GM19467 (cell line): ENCODE data around the gene SPC25.
A peak's percentile ranks its signal among the peaks of the same experiment; 100 is the strongest.
"Not testable (repeated sequence)": the region's sequence is repeated elsewhere in the genome, so short reads cannot be mapped to it uniquely, and the experiment has no call there.

Experiments used
- ATAC-seq: cut with Tn5 transposase; IDR thresholded peaks from one replicate; pipeline ENCODE4 v1.9.1; 2021; ENCODE audit warnings: mild to moderate bottlenecking, moderate library complexity; ENCODE audit not compliant: unreplicated experiment

SPC25 gene, protein sequence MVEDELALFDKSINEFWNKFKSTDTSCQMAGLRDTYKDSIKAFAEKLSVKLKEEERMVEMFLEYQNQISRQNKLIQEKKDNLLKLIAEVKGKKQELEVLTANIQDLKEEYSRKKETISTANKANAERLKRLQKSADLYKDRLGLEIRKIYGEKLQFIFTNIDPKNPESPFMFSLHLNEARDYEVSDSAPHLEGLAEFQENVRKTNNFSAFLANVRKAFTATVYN

DNA sequence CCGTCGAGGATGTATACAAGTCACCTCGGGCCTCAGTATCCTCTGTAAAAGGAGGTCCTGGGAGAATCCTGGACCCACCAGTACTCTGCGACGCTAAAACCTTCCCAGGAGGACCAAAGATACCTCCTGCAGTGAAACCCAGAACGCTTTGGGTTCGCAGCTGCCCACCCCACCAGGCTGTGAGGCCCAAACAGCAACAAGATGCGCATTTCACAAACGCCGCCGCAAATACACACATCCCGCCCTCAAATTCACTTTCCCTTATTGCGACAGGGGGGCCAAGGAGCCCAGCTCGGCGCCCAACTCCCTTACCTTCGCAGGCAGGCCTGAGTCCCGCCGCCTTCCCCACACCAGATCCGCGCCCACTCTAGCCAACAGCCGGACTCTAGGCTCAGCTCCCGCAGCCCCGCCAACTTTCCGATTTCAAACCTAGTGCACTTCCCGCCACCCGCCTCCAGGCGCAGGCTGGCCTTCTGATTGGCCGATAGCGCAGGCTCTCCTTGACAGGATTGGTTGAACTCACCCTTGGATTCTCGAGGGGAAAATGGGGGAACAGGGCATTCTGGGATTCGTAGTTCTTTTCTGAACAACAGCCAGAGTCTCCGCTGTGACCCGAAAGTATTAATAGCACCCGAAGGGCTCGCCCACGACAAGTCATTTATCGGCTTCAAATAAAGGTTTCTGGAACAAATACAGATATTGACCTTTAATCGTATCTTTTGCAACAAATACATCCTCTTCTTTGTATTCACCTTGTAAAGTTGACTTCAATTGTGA, at the start of gene SPC25:
Gene SPC25, minus strand, starts transcription at position 425 of the 777 bp plus-strand sequence. CDS start 911 bp downstream, outside the sequence.
- ATAC-seq = peak; percentile 100

DNA sequence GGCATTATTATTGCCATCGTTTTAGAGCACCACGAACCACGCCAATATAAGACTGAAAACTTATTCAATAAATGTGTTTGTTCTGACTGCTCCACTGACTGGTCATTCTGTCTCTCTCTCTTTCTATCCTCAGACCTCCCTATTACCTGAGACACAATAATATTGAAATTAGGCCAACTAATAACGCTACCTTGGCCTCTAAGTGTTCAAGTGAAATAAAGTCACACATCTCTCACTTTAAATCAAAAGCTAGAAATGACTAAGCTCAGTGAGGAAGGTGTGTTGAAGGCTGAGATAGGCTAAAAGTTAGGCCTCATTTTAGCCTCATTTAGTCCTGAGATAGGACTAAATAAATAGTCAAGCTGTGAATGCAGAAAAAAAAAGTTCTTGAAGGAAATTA, 49.7 kb upstream of the SPC25 start:
- peak; percentile 48 for ATAC-seq

DNA sequence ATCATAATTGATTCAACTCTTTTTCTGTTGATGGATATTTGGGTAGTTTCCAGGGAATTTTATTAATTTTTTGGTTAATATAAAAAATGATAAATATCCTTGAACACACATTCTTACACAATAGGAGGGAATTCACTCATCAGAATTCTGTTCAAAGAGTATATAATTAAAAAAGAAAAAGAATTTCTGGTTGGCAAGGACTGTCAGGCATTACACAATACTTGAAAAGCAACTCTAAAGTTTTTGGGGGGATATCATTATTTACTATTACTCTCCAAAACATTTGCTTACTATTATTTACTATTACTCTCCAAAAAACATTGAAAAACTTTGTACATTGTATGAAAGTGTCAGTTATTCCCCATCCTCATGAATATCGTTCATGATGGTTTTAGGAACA, 48.8 kb upstream of the SPC25 start:
- no peak for ATAC-seq

DNA sequence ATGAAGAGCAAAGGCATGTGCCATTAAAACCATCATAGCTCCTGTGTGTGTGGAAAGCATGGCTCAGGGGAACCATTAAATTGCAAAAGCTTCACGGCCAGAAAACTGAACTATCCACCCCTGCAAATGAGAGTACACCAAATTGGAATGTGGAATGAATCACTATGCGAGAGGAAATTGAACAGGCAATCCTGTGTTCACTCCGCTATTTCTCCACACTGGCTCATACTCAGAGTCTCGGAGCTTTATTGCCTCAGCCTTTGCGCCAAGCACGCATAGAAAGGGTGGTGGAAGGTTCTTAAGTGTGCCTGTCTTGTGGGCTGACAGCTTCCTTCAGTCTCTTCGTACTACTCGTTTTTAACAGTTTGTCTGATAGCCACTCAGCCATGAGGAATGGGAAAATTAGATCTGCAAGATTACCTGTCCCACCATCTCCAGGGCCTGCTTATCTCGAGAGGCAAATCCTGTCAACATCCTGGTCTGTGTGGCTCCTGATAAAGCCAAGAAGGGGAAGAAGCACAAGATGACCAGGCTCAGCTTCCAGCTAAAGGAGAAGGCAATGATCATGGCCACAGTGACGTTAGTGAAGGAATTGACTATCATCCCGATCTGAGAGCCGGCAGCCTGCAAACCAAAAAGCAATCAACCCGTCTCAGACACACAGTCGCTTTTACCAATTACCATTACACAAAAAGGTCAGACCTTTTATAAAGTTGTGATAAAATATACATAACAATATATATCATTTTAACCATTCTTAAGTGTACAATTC, 45.8 kb upstream of the SPC25 start:
- no peak for ATAC-seq

DNA sequence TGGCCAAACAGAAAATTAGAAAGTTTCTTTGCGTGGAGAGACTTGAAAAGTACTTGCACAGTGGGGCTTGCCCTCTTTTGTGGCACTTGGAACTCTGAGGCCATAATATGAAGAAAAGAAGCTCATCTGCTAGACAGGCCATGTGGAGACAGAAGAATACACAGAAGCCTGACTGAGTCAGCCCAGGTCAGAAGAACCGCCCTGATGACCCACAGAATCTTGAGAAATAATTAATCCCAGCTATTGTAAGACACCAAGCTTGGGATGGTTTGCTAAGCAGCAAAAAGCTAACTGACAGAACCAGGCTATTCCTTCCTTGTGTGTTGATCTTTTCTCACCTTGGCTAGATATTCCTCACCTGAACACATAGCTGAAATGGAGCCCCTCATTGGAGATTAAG, 44.6 kb upstream of the SPC25 start:
- ATAC-seq = no peak

DNA sequence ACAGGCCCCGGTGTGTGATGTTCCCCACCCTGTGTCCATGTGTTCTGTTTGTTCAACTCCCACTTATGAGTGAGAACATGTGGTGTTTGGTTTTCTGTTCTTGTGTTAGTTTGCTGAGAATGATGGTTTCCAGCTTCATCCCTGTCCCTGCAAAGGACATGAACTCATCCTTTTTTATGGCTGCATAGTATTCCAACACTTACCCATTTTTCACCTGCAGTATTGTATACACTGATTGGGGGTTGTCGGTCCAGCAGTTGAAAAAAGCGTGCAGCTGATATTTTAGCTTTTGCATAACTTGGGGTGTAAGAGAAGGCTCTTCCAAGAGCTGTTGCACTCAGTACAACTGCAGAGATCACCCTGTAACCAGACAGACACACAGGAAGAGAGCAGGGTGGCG, 41.9 kb upstream of the SPC25 start:
- ATAC-seq = not testable (repeated sequence)

DNA sequence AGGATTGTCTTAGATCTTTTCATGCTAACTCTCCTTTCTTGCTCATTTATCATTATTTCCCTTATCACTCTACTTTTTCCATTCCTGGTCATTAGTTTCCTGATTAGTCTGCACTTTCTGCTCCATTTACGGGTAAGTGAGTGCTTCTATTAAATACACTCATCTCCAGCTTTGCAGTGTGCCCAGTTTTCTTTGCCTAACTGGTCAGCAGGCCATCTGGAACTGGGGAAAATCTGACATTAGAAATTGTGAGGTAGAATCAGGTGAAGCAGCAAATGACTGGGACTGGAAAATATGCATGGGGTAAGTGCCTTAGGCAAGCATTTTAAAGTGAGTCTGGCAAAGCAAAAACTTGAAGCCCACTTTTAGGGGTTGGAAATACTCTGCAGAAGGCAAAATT, 40.0 kb upstream of the SPC25 start:
- no peak for ATAC-seq

DNA sequence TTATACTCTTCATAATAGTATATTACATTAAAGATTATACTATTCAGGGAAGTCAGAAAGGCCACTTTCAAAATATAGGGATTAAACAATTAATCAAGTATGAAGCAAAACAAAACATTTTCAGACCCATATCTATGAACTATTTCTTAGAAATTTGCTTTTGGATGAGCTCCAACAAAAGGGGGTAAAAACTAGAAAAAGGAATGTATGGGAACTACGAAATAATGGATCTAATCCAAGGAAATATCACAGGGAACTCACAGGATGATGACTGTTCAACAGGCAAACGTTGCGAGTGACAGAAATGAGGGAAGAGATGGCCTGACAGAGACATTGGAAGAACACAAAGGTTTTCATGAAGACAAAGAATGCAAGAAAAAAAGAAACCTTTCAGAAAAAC, 38.8 kb upstream of the SPC25 start:
- no peak for ATAC-seq

DNA sequence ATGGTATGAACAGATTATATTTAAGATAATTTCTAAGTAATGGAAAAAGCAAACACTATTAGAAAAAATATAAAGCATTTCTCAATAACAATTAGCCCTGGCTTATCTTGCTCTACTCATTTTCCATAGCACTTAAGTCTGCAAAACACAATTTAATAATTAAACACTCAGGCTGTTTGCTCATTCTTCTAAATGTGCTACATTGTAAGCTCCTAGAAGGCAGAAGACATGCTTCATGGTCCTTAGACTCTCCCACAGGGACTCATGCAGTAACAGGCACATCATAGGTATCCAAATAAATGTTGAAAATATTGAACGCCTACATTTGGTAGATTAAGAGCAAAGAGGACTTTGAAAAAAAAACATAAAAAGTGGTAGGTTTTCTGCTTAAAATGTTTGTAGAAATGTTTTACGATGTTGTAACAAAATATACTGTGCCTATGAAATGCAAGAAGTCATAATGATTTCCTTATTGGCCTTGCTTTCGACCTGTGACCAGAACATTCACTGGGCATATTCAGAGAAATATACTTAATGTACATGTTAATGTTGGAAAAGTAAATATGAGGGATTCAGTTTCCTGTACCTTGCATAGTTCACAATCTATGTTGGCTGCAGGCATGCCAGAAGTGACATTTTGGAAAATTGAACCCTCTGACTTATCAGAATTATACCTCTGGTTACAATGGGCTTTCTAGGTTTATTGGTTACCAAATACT, 38.0 kb upstream of the SPC25 start:
- ATAC-seq = no peak

DNA sequence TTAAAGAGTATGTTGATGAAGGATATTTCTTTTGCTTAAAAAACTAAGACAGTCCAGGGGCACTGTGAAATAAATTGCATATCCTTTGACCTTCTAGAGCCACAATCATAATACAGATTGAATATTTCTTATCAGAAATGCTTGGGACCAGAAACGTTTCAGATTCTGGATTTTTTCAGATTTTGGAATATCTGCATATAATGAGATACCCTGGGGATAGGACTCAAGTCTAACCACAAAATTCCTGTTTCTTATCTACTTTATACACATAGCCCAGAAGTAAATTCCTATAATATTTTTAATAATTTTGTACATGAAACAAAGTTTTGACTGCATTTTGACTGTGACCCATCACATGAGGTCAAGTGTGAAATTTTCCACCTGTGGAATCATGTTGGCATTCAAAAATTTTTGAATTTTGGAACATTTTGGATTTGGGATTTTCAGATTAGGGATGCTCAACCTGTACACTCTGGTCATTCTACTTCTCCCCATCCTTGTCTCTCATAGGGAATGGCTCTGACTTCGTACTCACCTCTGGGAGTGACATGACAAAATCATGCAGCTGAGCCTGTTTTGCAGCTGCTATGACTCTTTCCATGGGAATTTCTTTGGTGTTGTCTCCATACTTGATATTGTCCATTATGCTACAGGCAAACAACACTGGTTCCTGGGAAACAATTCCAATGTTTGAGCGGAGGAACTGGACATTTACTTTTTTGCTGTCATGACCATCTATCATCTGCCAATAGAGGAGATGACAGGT, 36.6 kb upstream of the SPC25 start:
- no peak for ATAC-seq

DNA sequence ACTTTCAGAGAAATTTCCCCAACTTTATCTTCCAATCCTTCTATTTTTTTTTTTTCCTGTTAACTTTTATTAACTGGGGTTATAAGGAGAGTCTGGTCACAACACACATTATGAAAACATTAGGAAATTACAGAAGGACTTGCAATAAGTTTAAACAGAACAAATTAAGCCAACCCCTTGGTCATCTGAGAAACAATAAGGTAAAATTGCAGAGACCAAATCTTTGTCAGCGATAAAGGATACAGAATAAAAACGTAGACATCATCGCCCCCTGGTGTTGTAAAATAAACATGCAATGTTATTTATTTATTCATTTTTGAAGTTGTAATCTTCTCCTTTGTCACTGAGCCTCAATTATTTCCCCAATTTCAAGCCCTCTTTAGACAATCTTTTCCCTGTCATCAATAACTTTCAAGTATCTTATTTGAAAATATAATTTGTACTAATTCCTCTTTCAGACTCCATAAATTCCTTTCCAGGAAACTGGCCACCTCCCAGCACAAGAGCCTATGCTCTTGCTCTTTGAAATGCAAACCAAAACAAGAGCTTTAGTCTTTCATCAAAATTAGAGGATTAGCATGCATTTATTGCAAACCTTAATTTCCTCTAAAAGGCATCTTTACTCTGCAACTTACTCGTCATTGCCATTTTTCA, 30.4 kb upstream of the SPC25 start:
- no peak for ATAC-seq

DNA sequence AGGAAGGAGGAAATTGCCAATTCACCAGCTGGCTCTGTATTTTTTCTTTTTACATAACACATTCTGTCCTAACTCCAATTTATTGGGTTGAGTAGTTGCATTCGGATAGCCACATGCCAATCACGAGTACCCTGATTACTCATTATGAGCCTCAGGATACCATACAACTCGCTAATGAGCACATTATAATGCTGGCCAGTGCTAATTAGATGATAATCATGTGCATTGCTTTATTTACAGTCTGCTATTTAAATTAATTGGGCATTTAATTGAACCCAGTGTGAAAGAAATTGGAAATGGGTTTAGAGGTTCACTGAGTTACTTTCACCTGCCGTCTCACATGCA, 26.1 kb upstream of the SPC25 start:
- ATAC-seq = no peak

DNA sequence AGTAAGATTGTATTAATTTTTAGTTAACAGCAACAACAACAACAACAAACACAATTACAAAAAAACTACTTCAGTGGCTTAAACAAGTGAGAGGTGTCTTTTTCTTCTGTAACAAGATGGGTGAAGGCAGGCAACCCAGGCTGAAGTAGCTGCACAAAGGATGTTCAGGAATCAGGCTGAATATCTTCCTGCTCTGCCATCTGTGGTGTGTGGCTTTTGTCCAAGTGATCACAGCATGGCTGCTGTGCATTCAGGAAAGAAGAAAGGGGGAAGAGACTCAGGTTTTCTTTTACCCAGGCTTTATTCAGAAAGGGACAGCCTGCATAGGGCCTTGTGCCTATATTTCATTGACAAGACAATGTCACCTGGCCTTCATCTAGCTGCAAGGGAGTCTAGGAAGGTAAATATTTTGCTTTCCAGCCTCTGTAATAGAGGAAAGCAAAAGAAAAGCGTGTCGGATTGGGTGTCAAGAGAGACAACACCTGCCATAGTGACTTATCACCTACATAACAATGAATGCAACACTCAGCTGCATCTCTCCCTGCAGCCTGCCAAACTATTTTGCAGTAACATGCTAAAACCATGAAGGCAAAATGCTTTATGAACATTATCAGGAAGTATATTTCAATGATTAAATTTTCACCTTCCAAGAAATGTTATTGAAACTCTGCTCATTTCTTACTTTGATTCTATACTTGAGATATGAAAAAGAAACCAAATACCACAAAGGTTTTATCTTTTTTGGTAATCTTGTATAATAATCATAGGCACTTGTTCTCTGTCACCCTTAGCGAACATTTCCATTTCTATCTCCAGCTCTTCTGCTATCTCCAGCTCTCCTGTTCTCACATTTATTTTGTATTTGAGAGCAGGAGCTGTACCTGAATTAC, 25.5 kb upstream of the SPC25 start:
- no peak for ATAC-seq

DNA sequence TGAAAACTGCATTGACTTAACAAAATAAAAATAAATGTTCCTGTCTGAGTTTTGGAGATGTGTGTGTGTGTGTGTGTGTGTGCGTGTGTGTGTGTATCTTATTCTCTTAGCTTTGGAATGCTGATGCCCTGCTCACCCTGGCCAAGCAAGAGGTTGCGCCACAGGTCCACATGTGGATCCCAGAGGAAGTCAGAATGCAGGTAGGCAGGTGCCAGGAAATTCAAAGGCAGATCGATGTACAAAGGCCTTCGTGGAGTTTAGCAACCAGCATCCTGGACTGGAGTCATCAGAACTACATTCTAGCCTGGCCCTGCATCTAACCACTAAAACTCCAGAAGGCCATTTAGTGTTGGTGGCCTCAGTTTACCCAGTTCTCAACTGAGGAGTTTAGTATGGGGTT, 23.3 kb upstream of the SPC25 start:
- ATAC-seq = no peak

DNA sequence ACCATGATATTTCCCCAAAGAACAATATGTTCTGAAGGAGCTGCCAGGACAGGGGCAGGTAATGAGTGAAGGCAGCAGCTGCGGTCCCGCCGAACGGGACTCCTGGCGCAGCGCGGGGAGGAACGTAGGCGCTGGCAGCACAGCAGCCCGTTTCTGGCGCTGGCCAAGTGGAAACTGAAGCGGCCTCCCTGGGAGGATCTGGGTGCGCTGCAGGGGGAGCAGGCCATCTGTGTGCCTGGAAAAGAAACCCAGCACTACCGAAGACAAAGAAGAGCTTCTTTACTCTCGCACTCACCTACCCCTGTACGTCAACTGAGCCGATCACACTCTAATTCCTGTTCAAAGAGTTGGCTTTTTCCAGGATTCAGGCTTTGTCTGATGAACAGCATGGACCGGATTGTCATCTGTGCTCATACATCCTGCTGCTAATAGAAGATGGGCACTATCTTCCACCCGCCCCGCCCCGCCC, 22.7 kb upstream of the SPC25 start:
- ATAC-seq = no peak

DNA sequence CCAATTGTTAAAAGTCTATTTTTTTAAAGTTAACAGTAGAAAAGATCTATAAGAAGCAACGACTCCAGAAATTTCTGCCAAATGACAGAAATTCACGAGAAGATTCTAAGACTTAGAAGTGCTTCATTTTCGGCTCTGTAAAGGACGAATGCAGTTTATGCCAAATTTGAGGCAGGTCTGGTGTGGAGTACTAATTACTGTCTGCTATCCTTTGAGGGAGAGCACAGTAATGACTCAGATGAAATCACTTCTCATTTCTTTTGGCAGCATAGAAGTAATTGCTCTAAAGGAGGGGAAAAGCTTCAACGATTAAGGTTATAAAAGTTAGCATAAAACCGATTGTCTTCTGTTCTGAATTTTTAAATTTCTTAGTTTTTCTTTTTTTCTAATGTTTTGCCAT, 22.2 kb upstream of the SPC25 start:
- no peak for ATAC-seq

DNA sequence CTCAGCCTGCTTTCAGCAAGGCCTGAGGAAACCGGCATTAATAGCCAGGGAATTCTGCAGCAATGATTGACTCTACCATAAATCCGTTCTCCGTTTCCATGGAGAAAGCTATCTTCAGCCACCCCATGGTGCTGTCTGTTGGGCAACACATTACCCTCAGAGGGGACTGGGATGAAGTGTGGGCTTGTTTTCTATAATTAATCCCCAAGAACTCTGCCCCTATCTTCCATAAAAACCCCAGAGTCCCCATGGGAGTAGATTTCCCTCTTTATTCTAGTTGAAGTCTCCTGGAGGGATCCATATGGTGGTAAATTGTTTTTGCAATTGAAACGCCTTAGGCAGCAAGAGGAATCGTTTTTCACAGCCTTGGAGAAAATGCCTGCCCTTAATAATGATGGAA, 20.1 kb upstream of the SPC25 start:
- no peak for ATAC-seq

DNA sequence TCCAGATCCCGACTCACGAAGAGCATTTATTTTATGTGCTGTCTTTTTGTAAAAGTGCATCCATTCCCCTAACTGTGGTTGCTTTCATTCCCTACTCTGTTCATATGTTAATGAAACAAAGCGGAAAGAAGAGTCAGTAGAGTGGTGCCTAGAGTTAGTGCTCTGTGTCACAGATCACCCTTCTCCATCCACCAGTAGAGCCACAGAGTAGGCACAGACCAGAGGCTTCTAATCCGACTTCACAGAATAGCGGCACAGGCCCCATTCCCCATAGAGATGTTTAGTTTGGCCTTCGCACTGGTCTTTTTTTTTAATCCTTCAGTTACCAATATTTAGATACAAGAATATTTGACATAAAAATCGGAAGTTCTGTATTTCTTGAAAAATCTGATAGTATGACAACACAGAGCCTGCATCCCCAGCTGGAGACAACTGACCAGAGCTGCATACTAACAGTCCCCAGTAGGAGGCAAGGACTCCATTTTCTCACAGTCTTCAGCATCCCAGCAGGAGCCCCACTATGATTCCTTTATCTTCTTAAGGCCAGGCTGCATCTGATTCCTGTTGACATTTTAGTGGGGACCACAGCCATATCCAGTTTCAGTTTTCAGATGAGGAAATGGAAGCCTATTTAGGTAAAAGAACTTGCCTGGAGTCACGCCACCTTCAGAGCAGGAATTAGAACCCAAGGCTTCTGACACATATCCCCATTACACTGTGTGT, 17.9 kb upstream of the SPC25 start:
- ATAC-seq = no peak
